A375 (cell line): ENCODE measurements around the gene SMOC1. TPM values are rescaled to one million over a fixed set of nuclear protein-coding genes. Genes with fewer than 3 reads are reported as not detected.

Source experiments
- total RNA-seq: library from RNA; depleted of rRNA; stranded (reverse); fragments of >200 nt; shearing (Covaris generic); gene quantifications from 2 replicates; pipeline ENCODE4 v1.2.3, GENCODE V29; 2014; rRNA removed

Gene SMOC1
- 17.7 and 18.4 TPM in 2 replicates for total RNA-seq

GRCh38 chr14:69879175-69880043, at the start of gene SMOC1:
SMOC1 (plus strand) TSS chr14:69879416; CDS start chr14:69879679, 263 bp downstream.

Other genes starting within 250 kb of the SMOC1 start
- 186 and 202 TPM in 2 replicates for gene SRSF5, start 112.3 kb upstream of the SMOC1 start, total RNA-seq
- gene SLC10A1, start 82.2 kb upstream of the SMOC1 start, total RNA-seq, result not detected in 2 replicates